HL-60/S4 treated with retinoic acid at 250 ng/mL for 4 days and 3 days (cell line): ENCODE data around the gene PICALM.
"Not testable (repeated sequence)": the region's sequence is repeated elsewhere in the genome, so short reads cannot be mapped to it uniquely, and the experiment has no call there.

Experiments used
- in situ Hi-C: fragments of 300-500 bp; cut with MboI; formaldehyde crosslinking; loops from 2 replicates; pipeline ENCODE4 v1.7.0; 2022; ENCODE audit warnings: low sequenced_read_pairs

Gene PICALM

GRCh38 chr11:86068951-86069407, at the start of gene PICALM:
PICALM (minus strand) TSS chr11:86069084; CDS start chr11:86068780, 304 bp downstream.
- in situ Hi-C loops, result loop anchor here (10.0 kb wide), 1 partner anchor 126 kb away; no protein-coding TSS in a partner anchor

GRCh38 chr11:86118253-86118652, 49.4 kb upstream of the PICALM start:
- in situ Hi-C loops, result no loop called here

- in situ Hi-C loops, result no loop called here
Measured at GRCh38 chr11:86117712-86118063, 48.8 kb upstream of the PICALM start.

GRCh38 chr11:86117001-86117711, 48.3 kb upstream of the PICALM start:
- in situ Hi-C loops, result no loop called here

GRCh38 chr11:86116386-86116726, 47.5 kb upstream of the PICALM start:
- in situ Hi-C loops, result no loop called here

- in situ Hi-C loops, result no loop called here
Measured at GRCh38 chr11:86115542-86116385, 46.9 kb upstream of the PICALM start.

GRCh38 chr11:86108890-86109638, 40.2 kb upstream of the PICALM start:
- in situ Hi-C loops, result no loop called here

- in situ Hi-C loops, result no loop called here
Measured at GRCh38 chr11:86108191-86108590, 39.3 kb upstream of the PICALM start.

GRCh38 chr11:86106916-86107315, 38.0 kb upstream of the PICALM start:
- in situ Hi-C loops, result no loop called here

GRCh38 chr11:86106031-86106430, 37.1 kb upstream of the PICALM start:
- in situ Hi-C loops, result not testable (repeated sequence)

- in situ Hi-C loops, result not testable (repeated sequence)
Measured at GRCh38 chr11:86105601-86106000, 36.7 kb upstream of the PICALM start.

GRCh38 chr11:86103808-86104207, 34.9 kb upstream of the PICALM start:
- in situ Hi-C loops, result no loop called here

GRCh38 chr11:86101941-86102407, 33.1 kb upstream of the PICALM start:
- in situ Hi-C loops, result no loop called here

GRCh38 chr11:86101493-86101892, 32.6 kb upstream of the PICALM start:
- in situ Hi-C loops, result no loop called here

GRCh38 chr11:86099874-86100273, 31.0 kb upstream of the PICALM start:
- in situ Hi-C loops, result no loop called here

GRCh38 chr11:86097980-86098379, 29.1 kb upstream of the PICALM start:
- in situ Hi-C loops, result no loop called here

GRCh38 chr11:86091566-86091965, 22.7 kb upstream of the PICALM start:
- in situ Hi-C loops, result no loop called here

GRCh38 chr11:86091086-86091485, 22.2 kb upstream of the PICALM start:
- in situ Hi-C loops, result no loop called here

GRCh38 chr11:86089659-86090058, 20.8 kb upstream of the PICALM start:
- in situ Hi-C loops, result no loop called here

- in situ Hi-C loops, result not testable (repeated sequence)
Measured at GRCh38 chr11:86087688-86088087, 18.8 kb upstream of the PICALM start.

- in situ Hi-C loops, result no loop called here
Measured at GRCh38 chr11:86087256-86087655, 18.4 kb upstream of the PICALM start.
